HepG2 (cell line): ENCODE results near the gene DGAT2. TPM values are rescaled to one million over a fixed set of nuclear protein-coding genes. Genes with fewer than 3 reads are reported as not detected.

Source experiments
- CENPX ChIP-seq: sonication (generic); formaldehyde crosslinking; IDR thresholded peaks from 2 replicates; pipeline ENCODE4 v1.9.0; 2021; ENCODE audit warnings: mild to moderate bottlenecking, missing genetic modification reagents, moderate library complexity
- E2F1 ChIP-seq: sonication (generic); formaldehyde crosslinking; IDR thresholded peaks from 2 replicates; pipeline ENCODE4 v1.5.0; 2020; ENCODE audit warnings: missing genetic modification reagents
- GTF2F1 ChIP-seq: fragments of 150-350 bp; IDR thresholded peaks from 2 replicates; pipeline ENCODE4 v1.6.1; 2014; ENCODE audit warnings: low read length
- KIAA2018 ChIP-seq: sonication (generic); formaldehyde crosslinking; IDR thresholded peaks from 2 replicates; pipeline ENCODE4 v1.5.0; 2020; ENCODE audit warnings: mild to moderate bottlenecking, missing genetic modification reagents, borderline replicate concordance
- TAF1 ChIP-seq: sonication (generic); formaldehyde crosslinking; IDR thresholded peaks from 2 replicates; pipeline ENCODE4 v1.4.0; 2020; ENCODE audit warnings: missing genetic modification reagents
- ZNF670 ChIP-seq: sonication (generic); formaldehyde crosslinking; IDR thresholded peaks from 2 replicates; pipeline ENCODE4 v1.8.0; 2022; ENCODE audit warnings: mild to moderate bottlenecking, missing genetic modification reagents, borderline replicate concordance
- polyA plus RNA-seq, 8 experiments: library from polyadenylated mRNA; depleted of rRNA in 3 of 8; stranded (reverse) in 7 of 8; unstranded in 1 of 8; fragments of >200 nt; fragmentation: Illumina TruSeq in 4 of 8; extraction: Trizol in 4 of 8; gene quantifications; 2 replicates each; pipeline versions ENCODE4 v1.2.1 to v1.2.3, GENCODE V29; 2011 to 2016; ENCODE audit warnings: low read depth in 4 of 8, missing spikeins in 1 of 8, mixed read lengths in 1 of 8; ENCODE audit not compliant: insufficient read depth in 1 of 8
- total RNA-seq, 5 experiments: library from RNA; depleted of rRNA; stranded (reverse); fragments of >200 nt; fragmentation: Illumina TruSeq; extraction: Trizol; gene quantifications; 2 replicates each; pipeline ENCODE4 v1.2.3, GENCODE V29; 2016; ENCODE audit warnings: low read depth in 1 of 5
- TF ChIP-seq, protein P1 (sequence below), 2 experiments: sonication (generic) in 1 of 2; formaldehyde crosslinking in 1 of 2; IDR thresholded peaks; 2 replicates each; pipeline versions ENCODE4 v1.5.1 to v1.6.1; 2011 to 2020; ENCODE audit warnings: borderline replicate concordance in 1 of 2, low read depth in 1 of 2, low read length in 1 of 2, mild to moderate bottlenecking in 1 of 2, missing genetic modification reagents in 1 of 2, moderate library complexity in 1 of 2
- TF ChIP-seq, protein P2 (sequence below): sonication (generic); formaldehyde crosslinking; IDR thresholded peaks from 2 replicates; pipeline ENCODE4 v1.4.0; 2020; ENCODE audit warnings: missing genetic modification reagents

DGAT2 gene
- total and polyA plus RNA-seq, 2 of the 13 experiments (the other 11 are each of a cell fraction or from before 2014, with no cell fraction given), result 39.0 to 65.6 TPM

GRCh38 chr11:75719340-75720239 is 49.0 kb upstream of the DGAT2 start (continued):
- TF ChIP-seq KIAA2018 (no peak), E2F1 (no peak), ZNF670 (CRISPR knock-in tag) (peak; percentile 95), CENPX (CRISPR knock-in tag) (no peak), GTF2F1 (no peak), TAF1 (CRISPR knock-in tag) (peak; percentile 72)
- TF ChIP-seq, protein P1, sequence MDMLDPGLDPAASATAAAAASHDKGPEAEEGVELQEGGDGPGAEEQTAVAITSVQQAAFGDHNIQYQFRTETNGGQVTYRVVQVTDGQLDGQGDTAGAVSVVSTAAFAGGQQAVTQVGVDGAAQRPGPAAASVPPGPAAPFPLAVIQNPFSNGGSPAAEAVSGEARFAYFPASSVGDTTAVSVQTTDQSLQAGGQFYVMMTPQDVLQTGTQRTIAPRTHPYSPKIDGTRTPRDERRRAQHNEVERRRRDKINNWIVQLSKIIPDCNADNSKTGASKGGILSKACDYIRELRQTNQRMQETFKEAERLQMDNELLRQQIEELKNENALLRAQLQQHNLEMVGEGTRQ (IDR thresholded peaks at IDR 0.05; ENCODE audit: low read depth, low read length), result no peak
- TF ChIP-seq, protein P1 (CRISPR knock-in tag; IDR thresholded peaks at IDR 0.05; ENCODE audit: borderline replicate concordance), result no peak
- TF ChIP-seq, protein P2, sequence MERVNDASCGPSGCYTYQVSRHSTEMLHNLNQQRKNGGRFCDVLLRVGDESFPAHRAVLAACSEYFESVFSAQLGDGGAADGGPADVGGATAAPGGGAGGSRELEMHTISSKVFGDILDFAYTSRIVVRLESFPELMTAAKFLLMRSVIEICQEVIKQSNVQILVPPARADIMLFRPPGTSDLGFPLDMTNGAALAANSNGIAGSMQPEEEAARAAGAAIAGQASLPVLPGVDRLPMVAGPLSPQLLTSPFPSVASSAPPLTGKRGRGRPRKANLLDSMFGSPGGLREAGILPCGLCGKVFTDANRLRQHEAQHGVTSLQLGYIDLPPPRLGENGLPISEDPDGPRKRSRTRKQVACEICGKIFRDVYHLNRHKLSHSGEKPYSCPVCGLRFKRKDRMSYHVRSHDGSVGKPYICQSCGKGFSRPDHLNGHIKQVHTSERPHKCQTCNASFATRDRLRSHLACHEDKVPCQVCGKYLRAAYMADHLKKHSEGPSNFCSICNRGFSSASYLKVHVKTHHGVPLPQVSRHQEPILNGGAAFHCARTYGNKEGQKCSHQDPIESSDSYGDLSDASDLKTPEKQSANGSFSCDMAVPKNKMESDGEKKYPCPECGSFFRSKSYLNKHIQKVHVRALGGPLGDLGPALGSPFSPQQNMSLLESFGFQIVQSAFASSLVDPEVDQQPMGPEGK (CRISPR knock-in tag), result peak; percentile 58; the same call in 1 of the 2 replicates
